Epidermal melanocyte (primary cell): ENCODE measurements around the gene FARSB.
"Not testable (repeated sequence)": the region's sequence is repeated elsewhere in the genome, so short reads cannot be mapped to it uniquely, and the experiment has no call there.

ENCODE experiments used
- DNase-seq: peaks from one replicate; pipeline ENCODE4 v3.0.0; 2011; ENCODE audit warnings: low spot score; ENCODE audit not compliant: insufficient read length

FARSB gene

GRCh38 chr2:222655787-222656525 lies at the start of gene FARSB:
Gene FARSB (minus strand): TSS chr2:222656092. CDS start chr2:222656073, 19 bp downstream.
- DNase-seq, result peak; percentile 90

- DNase-seq, result no peak
Observed at GRCh38 chr2:222703886-222704285, 48.0 kb upstream of the FARSB start.

GRCh38 chr2:222703091-222703490 lies 47.2 kb upstream of the FARSB start:
- no peak for DNase-seq

GRCh38 chr2:222701721-222702131 lies 45.8 kb upstream of the FARSB start:
- DNase-seq, result no peak

- no peak for DNase-seq
Observed at GRCh38 chr2:222701233-222701632, 45.3 kb upstream of the FARSB start.

- no peak for DNase-seq
Observed at GRCh38 chr2:222698276-222698675, 42.4 kb upstream of the FARSB start.

- DNase-seq, result no peak
Observed at GRCh38 chr2:222693837-222694236, 37.9 kb upstream of the FARSB start.

GRCh38 chr2:222693413-222693812 lies 37.5 kb upstream of the FARSB start:
- DNase-seq, result not testable (repeated sequence)

- peak; percentile 80 for DNase-seq
Observed at GRCh38 chr2:222690564-222691200, 34.8 kb upstream of the FARSB start.

GRCh38 chr2:222689322-222689721 lies 33.4 kb upstream of the FARSB start:
- no peak for DNase-seq

GRCh38 chr2:222688917-222689316 lies 33.0 kb upstream of the FARSB start:
- DNase-seq, result no peak

- DNase-seq, result no peak
Observed at GRCh38 chr2:222686086-222686750, 30.3 kb upstream of the FARSB start.

- no peak for DNase-seq
Observed at GRCh38 chr2:222683805-222684204, 27.9 kb upstream of the FARSB start.

- no peak for DNase-seq
Observed at GRCh38 chr2:222677981-222678380, 22.1 kb upstream of the FARSB start.

- DNase-seq, result no peak
Observed at GRCh38 chr2:222673883-222674282, 18.0 kb upstream of the FARSB start.

GRCh38 chr2:222673273-222673672 lies 17.4 kb upstream of the FARSB start:
- DNase-seq, result no peak

GRCh38 chr2:222672068-222672401 lies 16.1 kb upstream of the FARSB start:
- no peak for DNase-seq

GRCh38 chr2:222671259-222672067 lies 15.6 kb upstream of the FARSB start, which contains the start of gene MOGAT1:
Gene MOGAT1 (plus strand): TSS chr2:222671658. CDS start chr2:222671786, 128 bp downstream.
- no peak for DNase-seq

GRCh38 chr2:222670191-222671038 lies 14.5 kb upstream of the FARSB start:
- DNase-seq, result no peak

- DNase-seq, result no peak
Observed at GRCh38 chr2:222669353-222669752, 13.5 kb upstream of the FARSB start.
